H1 (cell line): Measurements from ENCODE around the gene SLC16A6. TPM values are rescaled to one million over a fixed set of nuclear protein-coding genes. Genes with fewer than 3 reads are reported as not detected.

Source experiments
- CHD2 ChIP-seq: IDR thresholded peaks from 2 replicates; pipeline ENCODE4 v1.6.1; 2012; ENCODE audit warnings: low read length, improper control_type of control experiment
- FOSL1 ChIP-seq: IDR thresholded peaks from 2 replicates; pipeline ENCODE4 v1.6.1; 2011; ENCODE audit warnings: mild to moderate bottlenecking, low read depth, low read length, moderate library complexity; ENCODE audit not compliant: insufficient read depth
- JUN ChIP-seq: IDR thresholded peaks from 2 replicates; pipeline ENCODE4 v1.6.1; 2011; ENCODE audit warnings: low read depth, mild to moderate bottlenecking, improper control_type of control experiment, low read length
- RXRA ChIP-seq: IDR thresholded peaks from 2 replicates; pipeline ENCODE4 v1.6.1; 2011; ENCODE audit warnings: low read depth, mild to moderate bottlenecking, low read length, moderate library complexity; ENCODE audit not compliant: insufficient read depth
- SAP30 ChIP-seq: fragments of 300-600 bp; sonication (generic); IDR thresholded peaks from 2 replicates; pipeline ENCODE4 v1.7.1; 2012; ENCODE audit warnings: low read length, moderate library complexity, mild to moderate bottlenecking, inconsistent platforms; ENCODE audit not compliant: insufficient read depth, insufficient replicate concordance
- SP1 ChIP-seq: IDR thresholded peaks from 2 replicates; pipeline ENCODE4 v1.6.1; 2011; ENCODE audit warnings: low read depth, low read length
- SRF ChIP-seq: IDR thresholded peaks from 2 replicates; pipeline ENCODE4 v1.6.1; 2011; ENCODE audit warnings: mild to moderate bottlenecking, low read depth, low read length, moderate library complexity
- ZNF274 ChIP-seq: IDR thresholded peaks from 2 replicates; pipeline ENCODE4 v1.7.0; 2012; ENCODE audit warnings: low read length, borderline replicate concordance; ENCODE audit errors: extremely low read depth
- polyA plus RNA-seq, 7 experiments: library from polyadenylated mRNA; depleted of rRNA in 3 of 7; stranded (reverse) in 5 of 7; unstranded in 2 of 7; fragments of >200 nt in 5 of 7; fragments of 200-250 nt in 2 of 7; gene quantifications; 1 replicate in 5 of 7; 2 replicates in 1 of 7; 4 replicates in 1 of 7; pipeline versions ENCODE4 v1.2.1 to v1.2.3, GENCODE V29; 2011 to 2013; ENCODE audit warnings: missing spikeins in 2 of 7, mixed read lengths in 2 of 7
- total RNA-seq: library from RNA; stranded (reverse); fragmentation: NEBNext Ultra II Directional; extraction: Animal tissue kit (Norgen Biotek cat#: 25700); gene quantifications from 2 replicates; pipeline ENCODE4 v1.2.1, GENCODE V29; 2021
- TF ChIP-seq, protein P1 (sequence below): fragments of 300-600 bp; sonication (generic); IDR thresholded peaks from 2 replicates; pipeline ENCODE4 v1.7.1; 2012; ENCODE audit warnings: low read length, moderate library complexity, mild to moderate bottlenecking, inconsistent platforms; ENCODE audit not compliant: insufficient replicate concordance
- TF ChIP-seq, protein P2 (sequence below): IDR thresholded peaks from 2 replicates; pipeline ENCODE4 v1.6.1; 2012; ENCODE audit warnings: inconsistent platforms

The SLC16A6 gene
- total and polyA plus RNA-seq, 2 of the 8 experiments (the other 6 are each of a cell fraction or from before 2014, with no cell fraction given) = 0.17 to 0.22 TPM

DNA sequence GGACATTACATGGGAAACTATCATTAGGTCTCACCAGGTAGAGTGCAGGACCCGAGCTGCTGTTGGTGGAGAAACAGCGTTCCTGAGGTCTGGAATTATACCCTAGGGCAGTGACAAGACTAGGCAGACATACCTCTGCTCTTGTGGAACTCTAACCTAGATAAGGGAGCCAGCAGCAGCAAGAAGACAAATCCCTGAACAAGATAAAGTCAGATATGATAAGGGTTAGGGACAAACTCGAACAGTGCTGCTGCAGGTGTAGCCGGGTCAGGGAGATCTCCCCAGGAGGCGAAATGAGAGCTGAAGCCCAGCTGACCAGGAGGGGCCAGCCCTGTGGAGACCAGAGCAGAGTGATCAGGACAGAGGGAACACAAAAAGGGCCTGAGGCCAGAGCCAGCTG is 35.0 kb upstream of the SLC16A6 start (continued):
- TF ChIP-seq, protein P1, sequence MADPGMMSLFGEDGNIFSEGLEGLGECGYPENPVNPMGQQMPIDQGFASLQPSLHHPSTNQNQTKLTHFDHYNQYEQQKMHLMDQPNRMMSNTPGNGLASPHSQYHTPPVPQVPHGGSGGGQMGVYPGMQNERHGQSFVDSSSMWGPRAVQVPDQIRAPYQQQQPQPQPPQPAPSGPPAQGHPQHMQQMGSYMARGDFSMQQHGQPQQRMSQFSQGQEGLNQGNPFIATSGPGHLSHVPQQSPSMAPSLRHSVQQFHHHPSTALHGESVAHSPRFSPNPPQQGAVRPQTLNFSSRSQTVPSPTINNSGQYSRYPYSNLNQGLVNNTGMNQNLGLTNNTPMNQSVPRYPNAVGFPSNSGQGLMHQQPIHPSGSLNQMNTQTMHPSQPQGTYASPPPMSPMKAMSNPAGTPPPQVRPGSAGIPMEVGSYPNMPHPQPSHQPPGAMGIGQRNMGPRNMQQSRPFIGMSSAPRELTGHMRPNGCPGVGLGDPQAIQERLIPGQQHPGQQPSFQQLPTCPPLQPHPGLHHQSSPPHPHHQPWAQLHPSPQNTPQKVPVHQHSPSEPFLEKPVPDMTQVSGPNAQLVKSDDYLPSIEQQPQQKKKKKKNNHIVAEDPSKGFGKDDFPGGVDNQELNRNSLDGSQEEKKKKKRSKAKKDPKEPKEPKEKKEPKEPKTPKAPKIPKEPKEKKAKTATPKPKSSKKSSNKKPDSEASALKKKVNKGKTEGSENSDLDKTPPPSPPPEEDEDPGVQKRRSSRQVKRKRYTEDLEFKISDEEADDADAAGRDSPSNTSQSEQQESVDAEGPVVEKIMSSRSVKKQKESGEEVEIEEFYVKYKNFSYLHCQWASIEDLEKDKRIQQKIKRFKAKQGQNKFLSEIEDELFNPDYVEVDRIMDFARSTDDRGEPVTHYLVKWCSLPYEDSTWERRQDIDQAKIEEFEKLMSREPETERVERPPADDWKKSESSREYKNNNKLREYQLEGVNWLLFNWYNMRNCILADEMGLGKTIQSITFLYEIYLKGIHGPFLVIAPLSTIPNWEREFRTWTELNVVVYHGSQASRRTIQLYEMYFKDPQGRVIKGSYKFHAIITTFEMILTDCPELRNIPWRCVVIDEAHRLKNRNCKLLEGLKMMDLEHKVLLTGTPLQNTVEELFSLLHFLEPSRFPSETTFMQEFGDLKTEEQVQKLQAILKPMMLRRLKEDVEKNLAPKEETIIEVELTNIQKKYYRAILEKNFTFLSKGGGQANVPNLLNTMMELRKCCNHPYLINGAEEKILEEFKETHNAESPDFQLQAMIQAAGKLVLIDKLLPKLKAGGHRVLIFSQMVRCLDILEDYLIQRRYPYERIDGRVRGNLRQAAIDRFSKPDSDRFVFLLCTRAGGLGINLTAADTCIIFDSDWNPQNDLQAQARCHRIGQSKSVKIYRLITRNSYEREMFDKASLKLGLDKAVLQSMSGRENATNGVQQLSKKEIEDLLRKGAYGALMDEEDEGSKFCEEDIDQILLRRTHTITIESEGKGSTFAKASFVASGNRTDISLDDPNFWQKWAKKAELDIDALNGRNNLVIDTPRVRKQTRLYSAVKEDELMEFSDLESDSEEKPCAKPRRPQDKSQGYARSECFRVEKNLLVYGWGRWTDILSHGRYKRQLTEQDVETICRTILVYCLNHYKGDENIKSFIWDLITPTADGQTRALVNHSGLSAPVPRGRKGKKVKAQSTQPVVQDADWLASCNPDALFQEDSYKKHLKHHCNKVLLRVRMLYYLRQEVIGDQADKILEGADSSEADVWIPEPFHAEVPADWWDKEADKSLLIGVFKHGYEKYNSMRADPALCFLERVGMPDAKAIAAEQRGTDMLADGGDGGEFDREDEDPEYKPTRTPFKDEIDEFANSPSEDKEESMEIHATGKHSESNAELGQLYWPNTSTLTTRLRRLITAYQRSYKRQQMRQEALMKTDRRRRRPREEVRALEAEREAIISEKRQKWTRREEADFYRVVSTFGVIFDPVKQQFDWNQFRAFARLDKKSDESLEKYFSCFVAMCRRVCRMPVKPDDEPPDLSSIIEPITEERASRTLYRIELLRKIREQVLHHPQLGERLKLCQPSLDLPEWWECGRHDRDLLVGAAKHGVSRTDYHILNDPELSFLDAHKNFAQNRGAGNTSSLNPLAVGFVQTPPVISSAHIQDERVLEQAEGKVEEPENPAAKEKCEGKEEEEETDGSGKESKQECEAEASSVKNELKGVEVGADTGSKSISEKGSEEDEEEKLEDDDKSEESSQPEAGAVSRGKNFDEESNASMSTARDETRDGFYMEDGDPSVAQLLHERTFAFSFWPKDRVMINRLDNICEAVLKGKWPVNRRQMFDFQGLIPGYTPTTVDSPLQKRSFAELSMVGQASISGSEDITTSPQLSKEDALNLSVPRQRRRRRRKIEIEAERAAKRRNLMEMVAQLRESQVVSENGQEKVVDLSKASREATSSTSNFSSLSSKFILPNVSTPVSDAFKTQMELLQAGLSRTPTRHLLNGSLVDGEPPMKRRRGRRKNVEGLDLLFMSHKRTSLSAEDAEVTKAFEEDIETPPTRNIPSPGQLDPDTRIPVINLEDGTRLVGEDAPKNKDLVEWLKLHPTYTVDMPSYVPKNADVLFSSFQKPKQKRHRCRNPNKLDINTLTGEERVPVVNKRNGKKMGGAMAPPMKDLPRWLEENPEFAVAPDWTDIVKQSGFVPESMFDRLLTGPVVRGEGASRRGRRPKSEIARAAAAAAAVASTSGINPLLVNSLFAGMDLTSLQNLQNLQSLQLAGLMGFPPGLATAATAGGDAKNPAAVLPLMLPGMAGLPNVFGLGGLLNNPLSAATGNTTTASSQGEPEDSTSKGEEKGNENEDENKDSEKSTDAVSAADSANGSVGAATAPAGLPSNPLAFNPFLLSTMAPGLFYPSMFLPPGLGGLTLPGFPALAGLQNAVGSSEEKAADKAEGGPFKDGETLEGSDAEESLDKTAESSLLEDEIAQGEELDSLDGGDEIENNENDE = no peak
- TF ChIP-seq RXRA = no peak
- TF ChIP-seq, protein P2, sequence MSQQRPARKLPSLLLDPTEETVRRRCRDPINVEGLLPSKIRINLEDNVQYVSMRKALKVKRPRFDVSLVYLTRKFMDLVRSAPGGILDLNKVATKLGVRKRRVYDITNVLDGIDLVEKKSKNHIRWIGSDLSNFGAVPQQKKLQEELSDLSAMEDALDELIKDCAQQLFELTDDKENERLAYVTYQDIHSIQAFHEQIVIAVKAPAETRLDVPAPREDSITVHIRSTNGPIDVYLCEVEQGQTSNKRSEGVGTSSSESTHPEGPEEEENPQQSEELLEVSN = no peak
- TF ChIP-seq SAP30 = no peak
- no peak for TF ChIP-seq SP1
- TF ChIP-seq JUN = no peak
- no peak for TF ChIP-seq SRF
- no peak for TF ChIP-seq ZNF274
- no peak for TF ChIP-seq FOSL1
- TF ChIP-seq CHD2 = no peak
- TF ChIP-seq, all 59 proteins: peak for 0
